Measurements from ENCODE around the gene PYHIN1. TPM values are rescaled to one million over a fixed set of nuclear protein-coding genes. Genes with fewer than 3 reads are reported as not detected.

The PYHIN1 gene
- total and polyA plus RNA-seq, 2 of the 4 experiments (the other 2 are of a cell fraction), result not detected

DNA sequence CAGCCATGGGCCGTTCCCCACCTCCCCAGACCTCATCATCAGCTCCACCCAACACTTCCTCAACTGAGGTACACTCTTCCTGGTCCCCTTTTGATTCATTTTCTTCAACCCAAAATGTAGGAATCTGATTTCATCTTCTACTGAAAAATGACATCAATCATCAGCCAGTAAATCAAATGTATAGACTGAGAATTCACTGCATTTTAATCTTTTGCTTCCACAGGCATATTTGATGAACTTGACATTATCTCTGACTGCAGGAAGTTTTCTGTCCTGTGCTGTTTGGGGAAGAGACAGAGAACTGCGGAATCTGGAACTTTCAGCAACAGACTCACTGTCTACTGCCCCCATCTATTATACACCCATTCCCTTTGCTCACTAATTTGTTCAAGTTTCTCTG is 7.8 kb downstream of the PYHIN1 start:
- no CpG with 5 or more reads among the region's 2 CpGs for WGBS, 2 experiments (ENCODE audit: extremely low coverage in 2 of 2, insufficient read length in 1 of 2)
- no peak overlapping the region for H3K4ac ChIP-seq (ENCODE audit: low read depth, low read length)

More for the DNA sequence above, 7.8 kb downstream of the PYHIN1 start:
- BruUV-seq (replicated peaks), result no TSS peak
- intact Hi-C loops (cut with micrococcal nuclease), result no loop called here
- DNase-seq (no peak), ATAC-seq (ENCODE audit: low read depth) (no peak)
- no peak overlapping the region for H3K18ac ChIP-seq (ENCODE audit: low read depth, low read length)
- H4K91ac ChIP-seq (ENCODE audit: insufficient read depth, low read depth, low read length), result no peak overlapping the region
- no peak overlapping the region for H4K5ac ChIP-seq (ENCODE audit: low read depth, low read length)
- no peak overlapping the region for H2AK5ac ChIP-seq (ENCODE audit: low read depth, low read length)
- H4K8ac ChIP-seq (ENCODE audit: low read depth in 2 of 2, low read length in 2 of 2), result no peak overlapping the region
- H3K4me1 ChIP-seq (ENCODE audit: control insufficient read depth, insufficient read depth, low read length), result no peaks in the 10 kb centered on the region
- TF ChIP-seq MAFK (IDR thresholded peaks at IDR 0.05; ENCODE audit: low read depth, low read length), result no peak
- no peak for TF ChIP-seq RAD21 (IDR thresholded peaks at IDR 0.05; ENCODE audit: low read length)
- H2BK15ac ChIP-seq (ENCODE audit: low read depth, low read length), result no peak overlapping the region
- no peak overlapping the region for H3K14ac ChIP-seq (replicated peaks; ENCODE audit: low read depth, low read length)
- no peaks in the 10 kb centered on the region for H4K20me1 ChIP-seq (ENCODE audit: insufficient read depth, low read length)
- no peaks in the 10 kb centered on the region for H3K79me1 ChIP-seq (ENCODE audit: low read depth in 1 of 2, low read length in 2 of 2)
- no peak overlapping the region for H2AK9ac ChIP-seq (replicated peaks; ENCODE audit: low read depth, low read length, poor library complexity)
- dilution Hi-C loops (cut with HindIII; ENCODE audit: low sequenced_read_pairs, unreplicated experiment), result no loop called here
- H2AFZ ChIP-seq (replicated peaks; ENCODE audit: low read length, poor library complexity), result no peak overlapping the region
- no peaks in the 10 kb centered on the region for H3K27me3 ChIP-seq (ENCODE audit: control insufficient read depth, insufficient read depth, low read length)
- ChIA-PET POLR2A (ENCODE audit: unreplicated experiment) (no interaction called here), CTCF (no interaction called here)
- no peaks in the 10 kb centered on the region for H3K9me3 ChIP-seq (ENCODE audit: control insufficient read depth, insufficient read depth, low read length)
- in situ Hi-C loops (cut with MboI; ENCODE audit: low sequenced_read_pairs), result no loop called here
- H3K36me3 ChIP-seq (ENCODE audit: control insufficient read depth, insufficient read depth, low read length), result no peaks in the 10 kb centered on the region
- no peak overlapping the region for H3K56ac ChIP-seq (ENCODE audit: extremely low read depth, insufficient read depth, low read length)
- H2BK5ac ChIP-seq (ENCODE audit: low read depth, low read length, poor library complexity, severe bottlenecking), result no peak overlapping the region
- no peak overlapping the region for H3K4me2 ChIP-seq (ENCODE audit: low read depth, low read length)
- no peak overlapping the region for H3K9ac ChIP-seq (ENCODE audit: low read depth, low read length)
- H3K9me1 ChIP-seq (ENCODE audit: insufficient read depth, low read length), result no peaks in the 10 kb centered on the region
- no peak overlapping the region for H3K27ac ChIP-seq (ENCODE audit: insufficient read depth, low read length)
- H2BK20ac ChIP-seq (ENCODE audit: low read depth, low read length), result no peak overlapping the region
- no peak overlapping the region for H2BK120ac ChIP-seq (ENCODE audit: low read depth, low read length)
- no peak overlapping the region for H3K4me3 ChIP-seq (ENCODE audit: insufficient read depth, low read depth, low read length)
- H3K23ac ChIP-seq (ENCODE audit: low read depth, low read length), result no peak overlapping the region
